AG09319 (cell line): ENCODE data around the gene BRIP1.

Source experiments
- DNase-seq: peaks from one replicate; pipeline ENCODE4 v3.0.0-alpha.2; 2010; ENCODE audit warnings: low read depth; ENCODE audit errors: extremely low read depth
- TF ChIP-seq, protein P1 (sequence below): IDR thresholded peaks from 2 replicates; pipeline ENCODE4 v1.5.1; 2011; ENCODE audit warnings: low read depth, mild to moderate bottlenecking, inconsistent platforms, low read length, moderate library complexity

BRIP1 gene

DNA sequence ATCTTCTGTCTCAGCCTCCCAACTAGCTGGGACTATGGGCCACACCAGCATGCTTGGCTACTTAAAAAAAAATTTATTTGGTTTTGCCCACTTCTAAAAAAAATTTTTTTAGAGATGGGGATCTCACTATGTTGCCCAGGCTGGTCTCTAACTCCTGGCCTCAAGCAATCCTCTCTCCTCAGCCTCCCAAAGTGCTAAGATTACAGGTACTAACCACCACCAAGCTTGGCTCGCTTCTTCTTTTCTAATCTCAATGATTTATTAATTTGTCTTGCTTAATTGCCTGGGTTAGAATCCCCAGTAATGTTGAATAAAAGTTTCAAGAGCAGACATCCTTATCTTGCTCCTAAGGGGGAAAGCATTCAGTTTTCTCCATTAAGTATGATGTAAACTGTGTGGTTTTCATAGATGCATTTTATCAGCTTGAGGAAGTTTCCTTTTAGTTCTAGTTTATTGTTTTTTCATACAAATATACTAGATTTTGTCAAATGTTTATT is 206.6 kb downstream of the BRIP1 start:
- TF ChIP-seq, protein P1, sequence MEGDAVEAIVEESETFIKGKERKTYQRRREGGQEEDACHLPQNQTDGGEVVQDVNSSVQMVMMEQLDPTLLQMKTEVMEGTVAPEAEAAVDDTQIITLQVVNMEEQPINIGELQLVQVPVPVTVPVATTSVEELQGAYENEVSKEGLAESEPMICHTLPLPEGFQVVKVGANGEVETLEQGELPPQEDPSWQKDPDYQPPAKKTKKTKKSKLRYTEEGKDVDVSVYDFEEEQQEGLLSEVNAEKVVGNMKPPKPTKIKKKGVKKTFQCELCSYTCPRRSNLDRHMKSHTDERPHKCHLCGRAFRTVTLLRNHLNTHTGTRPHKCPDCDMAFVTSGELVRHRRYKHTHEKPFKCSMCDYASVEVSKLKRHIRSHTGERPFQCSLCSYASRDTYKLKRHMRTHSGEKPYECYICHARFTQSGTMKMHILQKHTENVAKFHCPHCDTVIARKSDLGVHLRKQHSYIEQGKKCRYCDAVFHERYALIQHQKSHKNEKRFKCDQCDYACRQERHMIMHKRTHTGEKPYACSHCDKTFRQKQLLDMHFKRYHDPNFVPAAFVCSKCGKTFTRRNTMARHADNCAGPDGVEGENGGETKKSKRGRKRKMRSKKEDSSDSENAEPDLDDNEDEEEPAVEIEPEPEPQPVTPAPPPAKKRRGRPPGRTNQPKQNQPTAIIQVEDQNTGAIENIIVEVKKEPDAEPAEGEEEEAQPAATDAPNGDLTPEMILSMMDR, result no peak
- DNase-seq, result no peak

DNA sequence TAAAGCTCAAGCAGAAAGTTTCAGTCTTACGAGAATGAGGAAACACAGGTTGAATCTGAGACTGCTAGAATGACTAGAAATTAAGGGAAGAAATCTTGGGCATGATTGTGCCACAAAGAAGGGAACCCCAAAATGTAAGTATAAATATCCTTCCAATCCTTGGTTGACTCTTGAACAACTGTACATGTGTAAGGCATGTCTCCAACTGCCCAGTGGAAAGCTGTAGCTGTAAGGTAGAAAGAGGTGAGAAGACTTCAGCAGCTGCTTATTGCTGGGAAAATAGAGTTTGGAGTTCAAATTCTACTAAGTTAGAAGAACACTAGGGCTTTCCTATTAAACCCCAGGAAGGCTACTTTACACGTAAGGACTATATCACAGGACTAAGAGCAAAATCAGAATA is 212.6 kb downstream of the BRIP1 start:
- TF ChIP-seq, protein P1, result no peak
- no peak for DNase-seq

DNA sequence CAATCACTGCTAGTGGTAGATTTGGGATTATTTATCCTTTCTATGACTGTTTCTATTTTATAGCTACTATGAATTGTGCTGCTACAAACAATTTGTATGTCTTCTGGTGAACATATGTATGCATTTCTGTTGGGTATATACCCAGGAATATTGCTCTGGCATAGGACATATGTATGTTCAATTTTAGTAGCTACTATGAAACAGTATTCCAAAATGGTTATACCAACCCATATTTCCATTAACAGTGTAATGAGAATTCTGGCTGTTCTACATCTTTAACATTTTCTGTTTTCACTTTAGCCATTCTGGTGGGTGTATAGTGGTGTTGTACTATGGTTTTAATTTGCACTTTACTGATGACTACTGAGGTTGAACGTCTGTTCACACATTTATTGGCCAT is 214.7 kb downstream of the BRIP1 start:
- no peak for DNase-seq
- TF ChIP-seq, protein P1, result no peak

DNA sequence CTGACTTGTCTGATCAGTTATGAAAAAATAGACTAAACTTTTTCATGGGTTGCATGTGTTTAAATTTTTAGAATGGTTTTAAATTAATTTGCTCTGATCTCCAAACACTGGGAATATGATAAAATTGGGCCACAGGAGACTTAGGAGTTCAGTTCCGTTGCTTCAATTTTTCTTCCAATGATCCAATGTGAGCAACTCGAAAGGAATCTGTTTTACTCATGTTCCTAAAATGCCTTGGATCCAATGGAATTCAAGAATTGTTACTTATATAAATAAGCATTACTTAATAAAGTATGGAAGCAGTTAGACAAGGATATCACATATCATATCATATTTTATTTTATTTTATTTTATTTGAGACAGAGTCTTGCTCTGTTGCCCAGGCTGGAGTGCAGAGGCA is 216.3 kb downstream of the BRIP1 start:
- peak; percentile 38 for DNase-seq
- TF ChIP-seq, protein P1, result no peak

DNA sequence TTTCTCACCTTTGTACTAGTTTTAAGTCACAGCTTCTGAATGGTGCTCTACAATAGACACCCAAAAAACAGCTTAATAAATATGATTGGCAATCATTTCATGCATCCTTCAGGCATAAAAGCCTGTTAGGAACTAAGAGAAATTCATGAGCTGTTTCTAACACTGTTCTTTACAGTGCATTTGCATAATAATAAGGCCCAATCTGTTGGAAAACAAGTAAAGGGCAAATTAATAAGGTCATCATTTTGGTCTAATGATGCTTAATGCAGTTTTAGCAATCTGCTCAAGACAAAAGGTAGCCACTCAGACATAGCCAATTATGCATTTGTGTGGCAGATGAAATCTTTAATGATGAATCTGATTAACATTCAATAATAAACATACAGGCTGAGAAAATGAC is 216.8 kb downstream of the BRIP1 start:
- TF ChIP-seq, protein P1, result no peak
- DNase-seq, result no peak

DNA sequence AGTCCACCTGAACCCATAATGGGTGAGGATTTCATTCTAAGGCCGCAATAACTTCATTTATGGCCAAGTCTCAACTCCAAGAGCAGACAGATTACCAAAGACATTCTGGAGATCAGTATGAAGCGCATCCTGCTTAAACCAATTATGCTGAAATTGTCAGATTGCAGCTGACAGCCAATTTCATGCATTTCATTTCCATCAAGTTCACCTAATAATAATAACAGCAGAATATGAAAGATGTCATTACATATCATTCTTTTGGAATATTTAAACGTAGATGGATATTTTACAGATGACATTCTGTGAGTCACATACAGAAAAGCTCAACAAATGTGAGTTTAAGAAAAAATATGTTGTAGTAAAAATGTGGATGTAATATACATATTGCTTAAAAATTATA is 217.4 kb downstream of the BRIP1 start:
- DNase-seq, result no peak
- TF ChIP-seq, protein P1, result no peak

DNA sequence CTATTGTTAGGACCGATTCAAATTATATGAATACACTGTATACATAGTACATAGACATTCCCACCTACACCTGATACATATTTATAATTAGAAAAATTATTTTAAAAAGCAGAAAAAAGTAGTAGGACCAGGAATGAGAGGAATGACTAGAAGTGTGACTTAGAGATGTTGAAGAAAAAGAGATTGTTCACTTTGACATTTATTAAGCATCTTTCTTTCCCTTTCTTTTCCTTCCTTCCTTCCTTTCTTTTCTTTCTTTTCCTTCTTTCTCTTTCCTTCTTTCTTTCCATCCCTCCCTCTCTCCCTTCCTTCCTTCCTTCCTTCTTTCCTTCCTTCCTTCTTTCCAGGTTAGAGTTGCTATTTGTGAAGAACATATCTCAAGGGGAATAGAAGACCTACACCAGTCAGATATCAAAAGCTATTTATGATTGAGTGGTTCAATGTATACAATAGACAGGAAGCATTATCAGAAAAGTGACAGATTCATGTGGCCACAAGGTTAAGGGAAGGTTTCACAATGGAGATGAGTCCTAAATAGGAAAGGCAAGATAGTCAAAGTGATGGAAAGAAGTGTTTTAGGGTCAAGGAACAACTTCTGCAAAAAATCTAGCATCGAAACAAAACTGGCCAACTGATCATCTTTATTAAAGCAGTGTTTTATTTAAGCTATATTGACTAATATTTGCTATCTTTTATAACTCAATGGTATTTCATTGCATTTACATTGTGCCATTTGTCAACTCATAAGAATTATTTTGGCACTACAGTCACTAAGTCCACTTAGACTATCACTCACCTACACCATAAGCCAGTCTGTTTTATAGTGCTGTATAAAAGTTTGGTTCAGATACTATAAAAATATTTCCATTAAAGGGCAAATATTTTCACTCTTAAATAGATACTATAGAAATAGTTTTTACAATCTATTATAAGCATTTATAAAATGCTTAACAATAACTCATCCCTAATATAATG is 218.2 kb downstream of the BRIP1 start:
- TF ChIP-seq, protein P1, result no peak
- DNase-seq, result no peak
